Esophagus muscularis mucosa (tissue), 4 donors: ENCODE data around the gene LRRC4C. TPM values are rescaled to one million over a fixed set of nuclear protein-coding genes. Genes with fewer than 3 reads are reported as not detected.

Source experiments
- DNase-seq: peaks from one replicate; pipeline ENCODE4 v3.0.0-alpha.2; 2017; ENCODE audit errors: extremely low spot score
- H3K27ac ChIP-seq, 4 donors: fragments of 200-600 bp; sonication (generic); replicated peaks in 1 of 4; 1 replicate in 3 of 4; 2 replicates in 1 of 4; pipeline ENCODE4 v1.5.1; 2016 to 2019; ENCODE audit warnings: mild to moderate bottlenecking in 1 of 4
- H3K27me3 ChIP-seq, 4 donors: fragments of 200-600 bp; sonication (generic); one replicate each; pipeline versions ENCODE4 v1.5.1 to v1.6.0; 2016 to 2019
- H3K36me3 ChIP-seq, 4 donors: fragments of 200-600 bp; sonication (generic); one replicate each; pipeline ENCODE4 v1.5.1; 2016 to 2019
- H3K4me1 ChIP-seq, 4 donors: fragments of 200-600 bp; sonication (generic); one replicate each; pipeline ENCODE4 v1.5.1; 2016 to 2019
- H3K4me3 ChIP-seq, 4 donors: fragments of 200-600 bp; sonication (generic); 1 replicate in 2 of 4; 2 replicates in 2 of 4; pipeline ENCODE4 v1.5.1; 2016 to 2019; ENCODE audit warnings: mild to moderate bottlenecking in 4 of 4, moderate library complexity in 1 of 4
- H3K9me3 ChIP-seq, 4 donors: fragments of 200-600 bp; sonication (generic); 1 replicate in 3 of 4; 2 replicates in 1 of 4; pipeline ENCODE4 v1.5.1; 2016 to 2019
- EP300 ChIP-seq: sonication (generic); formaldehyde crosslinking; IDR thresholded peaks from one replicate; pipeline ENCODE4 v1.6.1; 2017; ENCODE audit warnings: antibody characterized with exemption
- POLR2A ChIP-seq: fragments of 450-650 bp; IDR thresholded peaks from one replicate; pipeline ENCODE4 v1.6.1; 2017; ENCODE audit warnings: antibody characterized with exemption, moderate library complexity, mild to moderate bottlenecking, low read depth
- POLR2AphosphoS5 ChIP-seq, 2 donors: sonication (generic); formaldehyde crosslinking; IDR thresholded peaks; one replicate each; pipeline ENCODE4 v1.6.1; 2017; ENCODE audit warnings: antibody characterized with exemption in 2 of 2
- WGBS: methylation state at CpG from one replicate; pipeline ENCODE4 v1.1.5; 2018; 5-methylcytosine and 5-hydroxymethylcytosine counted together
- intact Hi-C: fragments of 100-400 bp; cut with DNase I; formaldehyde crosslinking; loops from one replicate; pipeline ENCODE4 v1.15.1; 2023
- total RNA-seq, 4 donors: library from RNA; depleted of rRNA; stranded (reverse); fragments of >200 nt; gene quantifications; one replicate each; pipeline versions ENCODE4 v1.1.0 to v1.2.1, GENCODE V29; 2016
- TF ChIP-seq, protein P1 (sequence below), 3 experiments: fragments of 200-600 bp in 2 of 3; fragments of 450-650 bp in 1 of 3; sonication (generic) in 2 of 3; IDR thresholded peaks; one replicate each; pipeline ENCODE4 v1.5.1; 2017 to 2019; ENCODE audit warnings: antibody characterized with exemption in 3 of 3, mild to moderate bottlenecking in 2 of 3, moderate library complexity in 1 of 3

LRRC4C gene
- total RNA-seq, 4 donors from 2014 or later: 1.2 to 4.0 (median 2.2) TPM

DNA sequence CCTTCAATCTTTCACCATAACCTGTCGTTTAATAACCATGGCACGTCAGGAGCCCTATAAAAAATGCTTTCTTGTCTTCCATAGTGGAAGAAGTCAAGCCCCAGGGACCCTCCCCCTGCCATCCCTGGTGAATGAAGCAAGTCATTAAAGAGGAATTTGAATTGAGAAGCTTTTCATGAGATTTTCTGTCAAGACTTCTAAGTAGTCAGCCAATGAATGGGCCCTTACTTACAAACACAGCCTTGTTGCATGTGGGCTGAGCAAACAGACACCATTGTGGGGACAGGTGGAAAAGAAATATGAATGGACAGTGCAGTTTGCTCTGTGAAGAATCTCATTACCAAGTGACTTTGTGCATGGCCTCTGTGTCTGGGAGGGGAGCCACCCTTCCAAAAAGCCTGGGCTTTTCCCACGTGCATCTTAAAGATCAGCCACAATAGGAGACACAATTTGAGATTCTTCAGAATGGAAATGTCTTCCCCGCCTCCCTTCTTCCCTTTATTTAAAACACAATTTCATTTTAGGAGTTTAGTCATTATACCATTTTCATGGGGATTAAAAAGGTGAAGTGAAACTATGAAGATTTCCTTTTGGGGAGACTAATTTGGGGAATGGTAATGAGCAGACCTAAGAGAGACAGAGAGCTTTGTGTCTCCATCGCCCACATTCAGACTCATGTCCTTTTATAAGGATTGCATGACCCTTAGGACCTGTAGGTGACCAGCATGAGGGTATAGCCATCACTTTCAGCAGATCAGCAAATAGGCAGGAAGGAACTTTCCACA lies 152.0 kb downstream of the LRRC4C start:
- Histone ChIP-seq H3K27ac (no peak overlapping the region), H3K9me3 (no peaks in the 10 kb centered on the region), H3K27me3 (no peaks in the 10 kb centered on the region), H3K36me3 (no peaks in the 10 kb centered on the region), H3K4me3 (no peak overlapping the region), H3K4me1 (no peaks in the 10 kb centered on the region)
- intact Hi-C loops: no loop called here
- no peak for DNase-seq
- TF ChIP-seq POLR2A (no peak), POLR2AphosphoS5 (IDR thresholded peaks at IDR 0.05) (no peak), EP300 (no peak)
- TF ChIP-seq, protein P1, sequence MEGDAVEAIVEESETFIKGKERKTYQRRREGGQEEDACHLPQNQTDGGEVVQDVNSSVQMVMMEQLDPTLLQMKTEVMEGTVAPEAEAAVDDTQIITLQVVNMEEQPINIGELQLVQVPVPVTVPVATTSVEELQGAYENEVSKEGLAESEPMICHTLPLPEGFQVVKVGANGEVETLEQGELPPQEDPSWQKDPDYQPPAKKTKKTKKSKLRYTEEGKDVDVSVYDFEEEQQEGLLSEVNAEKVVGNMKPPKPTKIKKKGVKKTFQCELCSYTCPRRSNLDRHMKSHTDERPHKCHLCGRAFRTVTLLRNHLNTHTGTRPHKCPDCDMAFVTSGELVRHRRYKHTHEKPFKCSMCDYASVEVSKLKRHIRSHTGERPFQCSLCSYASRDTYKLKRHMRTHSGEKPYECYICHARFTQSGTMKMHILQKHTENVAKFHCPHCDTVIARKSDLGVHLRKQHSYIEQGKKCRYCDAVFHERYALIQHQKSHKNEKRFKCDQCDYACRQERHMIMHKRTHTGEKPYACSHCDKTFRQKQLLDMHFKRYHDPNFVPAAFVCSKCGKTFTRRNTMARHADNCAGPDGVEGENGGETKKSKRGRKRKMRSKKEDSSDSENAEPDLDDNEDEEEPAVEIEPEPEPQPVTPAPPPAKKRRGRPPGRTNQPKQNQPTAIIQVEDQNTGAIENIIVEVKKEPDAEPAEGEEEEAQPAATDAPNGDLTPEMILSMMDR (IDR thresholded peaks at IDR 0.05): no peak
- WGBS: 75% methylated on average over 5 of the region's 5 CpGs

DNA sequence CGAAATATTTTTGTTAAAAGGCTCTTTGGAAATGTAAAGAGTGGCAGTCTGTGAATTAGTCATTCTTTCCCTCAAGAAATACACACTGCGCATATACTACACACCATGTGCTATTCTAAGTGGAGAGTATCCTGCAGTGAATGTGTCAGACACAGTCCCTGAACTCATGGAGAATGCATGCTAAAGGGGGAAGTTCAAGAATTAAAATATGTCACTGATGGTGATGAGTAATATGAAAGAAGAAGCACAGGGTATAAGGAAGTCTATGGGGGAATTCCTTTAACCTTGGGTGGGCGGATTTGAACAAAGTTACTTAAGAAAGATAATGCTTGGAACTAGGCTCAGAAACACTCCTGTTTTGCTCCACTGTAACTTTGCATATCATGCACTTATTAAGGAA lies 153.0 kb downstream of the LRRC4C start:
- Histone ChIP-seq H3K36me3 (no peaks in the 10 kb centered on the region), H3K27me3 (no peaks in the 10 kb centered on the region), H3K27ac (no peak overlapping the region), H3K4me1 (no peaks in the 10 kb centered on the region), H3K9me3 (no peaks in the 10 kb centered on the region), H3K4me3 (no peak overlapping the region)
- intact Hi-C loops: no loop called here
- WGBS: 87% methylated on average over 3 of the region's 3 CpGs
- no peak for DNase-seq
- no peak for TF ChIP-seq EP300
- TF ChIP-seq, protein P1 (IDR thresholded peaks at IDR 0.05): no peak
- TF ChIP-seq POLR2AphosphoS5 (IDR thresholded peaks at IDR 0.05): no peak
- no peak for TF ChIP-seq POLR2A

DNA sequence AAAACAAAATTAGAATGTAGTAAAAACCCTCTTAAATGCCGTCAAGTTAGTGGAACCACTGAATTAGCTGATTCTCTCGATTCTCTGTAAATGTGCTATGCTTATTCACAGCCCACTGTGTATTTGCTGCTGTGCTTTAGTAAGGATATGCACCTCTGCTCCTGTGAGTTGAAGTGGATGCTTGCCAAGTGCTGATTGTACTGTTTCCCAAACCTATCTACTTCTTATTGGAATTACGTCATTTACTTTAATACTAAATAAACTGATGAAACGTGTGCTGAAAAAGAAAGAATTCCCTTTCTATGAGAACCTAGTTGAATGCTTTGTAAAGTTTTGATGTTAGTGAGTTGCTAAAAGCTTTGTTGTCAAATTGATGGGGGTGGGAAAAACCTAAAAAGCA lies 158.4 kb downstream of the LRRC4C start:
- DNase-seq: no peak
- intact Hi-C loops: no loop called here
- WGBS: 65% methylated on average over 4 of the region's 4 CpGs
- Histone ChIP-seq H3K27ac (no peak overlapping the region), H3K27me3 (no peaks in the 10 kb centered on the region), H3K4me1 (no peaks in the 10 kb centered on the region), H3K9me3 (no peaks in the 10 kb centered on the region), H3K36me3 (no peaks in the 10 kb centered on the region), H3K4me3 (no peak overlapping the region)
- TF ChIP-seq EP300: no peak
- TF ChIP-seq, protein P1 (IDR thresholded peaks at IDR 0.05): no peak
- TF ChIP-seq POLR2A: no peak
- no peak for TF ChIP-seq POLR2AphosphoS5 (IDR thresholded peaks at IDR 0.05)

DNA sequence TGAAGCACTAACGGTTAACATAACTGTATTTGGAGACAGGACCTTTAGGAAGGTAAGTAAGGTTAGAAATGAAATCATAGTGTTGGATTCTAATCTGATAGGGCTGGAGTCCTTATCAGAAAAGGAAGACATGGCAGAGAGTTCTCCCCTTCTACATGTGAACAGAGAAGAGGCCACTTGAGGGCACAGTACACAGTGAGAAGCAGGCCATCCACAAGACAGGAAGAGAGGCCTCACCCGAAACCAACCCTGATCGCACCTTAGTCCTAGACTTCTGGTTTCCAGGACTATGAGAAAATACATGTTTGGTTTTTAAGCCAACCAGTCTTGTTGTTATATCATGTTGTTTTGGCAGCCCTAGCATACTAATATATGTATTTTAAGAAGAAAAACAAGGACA lies 170.0 kb downstream of the LRRC4C start:
- no peak overlapping the region for H3K27ac ChIP-seq
- H3K4me3 ChIP-seq: no peak overlapping the region
- WGBS: 93% methylated on average over 3 of the region's 3 CpGs
- intact Hi-C loops: no loop called here
- no peaks in the 10 kb centered on the region for H3K36me3 ChIP-seq
- H3K4me1 ChIP-seq: no peaks in the 10 kb centered on the region
- no peak for DNase-seq
- TF ChIP-seq POLR2A (no peak), POLR2AphosphoS5 (IDR thresholded peaks at IDR 0.05) (no peak), EP300 (no peak)
- TF ChIP-seq, protein P1 (IDR thresholded peaks at IDR 0.05): no peak
- H3K27me3 ChIP-seq: no peaks in the 10 kb centered on the region
- H3K9me3 ChIP-seq: no peaks in the 10 kb centered on the region

DNA sequence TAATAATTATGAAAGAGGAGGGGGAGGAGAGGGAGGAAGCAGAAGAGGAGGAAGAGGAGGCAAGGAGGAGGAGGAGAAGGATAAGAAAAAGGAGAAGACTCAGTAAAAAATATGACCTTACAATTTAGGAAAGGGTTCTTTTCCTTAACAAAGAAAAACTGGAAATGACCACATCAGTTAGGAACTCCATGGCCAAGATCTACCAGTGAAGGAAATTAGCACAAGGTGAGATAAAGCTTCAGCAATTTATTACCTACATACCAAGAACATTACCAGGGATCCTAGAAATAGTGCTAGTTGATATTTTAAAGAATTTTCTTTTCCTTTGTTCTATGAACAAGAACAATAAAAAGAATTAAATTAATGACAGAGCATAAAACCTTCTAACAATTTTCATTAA lies 172.7 kb downstream of the LRRC4C start:
- H3K27ac ChIP-seq: no peak overlapping the region
- no peaks in the 10 kb centered on the region for H3K9me3 ChIP-seq
- DNase-seq: no peak
- no peaks in the 10 kb centered on the region for H3K27me3 ChIP-seq
- TF ChIP-seq, protein P1 (IDR thresholded peaks at IDR 0.05): no peak
- TF ChIP-seq EP300: no peak
- no peak for TF ChIP-seq POLR2A
- no peak for TF ChIP-seq POLR2AphosphoS5 (IDR thresholded peaks at IDR 0.05)
- intact Hi-C loops: no loop called here
- H3K4me1 ChIP-seq: no peaks in the 10 kb centered on the region
- H3K36me3 ChIP-seq: no peaks in the 10 kb centered on the region
- H3K4me3 ChIP-seq: no peak overlapping the region
